ENCODE results near the gene METAP1. TPM values are rescaled to one million over a fixed set of nuclear protein-coding genes. Genes with fewer than 3 reads are reported as not detected.

METAP1 gene
- total and polyA plus RNA-seq, 8 donors, result 11.4 to 20.8 (median 16.5) TPM

GRCh38 chr4:99047710-99048109 is 52.2 kb downstream of the METAP1 start:
- ATAC-seq, result no peak
- FAIRE-seq, result no peak
- Histone ChIP-seq H3K27ac (no peak overlapping the region), H3K4me3 (no peak overlapping the region), H3K9me3 (no peaks in the 10 kb centered on the region), H3K4me1 (no peaks in the 10 kb centered on the region), H3K27me3 (no peaks in the 10 kb centered on the region), H3K36me3 (no peaks in the 10 kb centered on the region)
- intact Hi-C loops (cut with DNase I), result no loop called here
- DNase-seq, result no peak
- TF ChIP-seq, protein P1, sequence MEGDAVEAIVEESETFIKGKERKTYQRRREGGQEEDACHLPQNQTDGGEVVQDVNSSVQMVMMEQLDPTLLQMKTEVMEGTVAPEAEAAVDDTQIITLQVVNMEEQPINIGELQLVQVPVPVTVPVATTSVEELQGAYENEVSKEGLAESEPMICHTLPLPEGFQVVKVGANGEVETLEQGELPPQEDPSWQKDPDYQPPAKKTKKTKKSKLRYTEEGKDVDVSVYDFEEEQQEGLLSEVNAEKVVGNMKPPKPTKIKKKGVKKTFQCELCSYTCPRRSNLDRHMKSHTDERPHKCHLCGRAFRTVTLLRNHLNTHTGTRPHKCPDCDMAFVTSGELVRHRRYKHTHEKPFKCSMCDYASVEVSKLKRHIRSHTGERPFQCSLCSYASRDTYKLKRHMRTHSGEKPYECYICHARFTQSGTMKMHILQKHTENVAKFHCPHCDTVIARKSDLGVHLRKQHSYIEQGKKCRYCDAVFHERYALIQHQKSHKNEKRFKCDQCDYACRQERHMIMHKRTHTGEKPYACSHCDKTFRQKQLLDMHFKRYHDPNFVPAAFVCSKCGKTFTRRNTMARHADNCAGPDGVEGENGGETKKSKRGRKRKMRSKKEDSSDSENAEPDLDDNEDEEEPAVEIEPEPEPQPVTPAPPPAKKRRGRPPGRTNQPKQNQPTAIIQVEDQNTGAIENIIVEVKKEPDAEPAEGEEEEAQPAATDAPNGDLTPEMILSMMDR (IDR thresholded peaks at IDR 0.05), result no peak
- WGBS, 2 donors, result 89% methylated on average over 2 of the region's 2 CpGs

DNA sequence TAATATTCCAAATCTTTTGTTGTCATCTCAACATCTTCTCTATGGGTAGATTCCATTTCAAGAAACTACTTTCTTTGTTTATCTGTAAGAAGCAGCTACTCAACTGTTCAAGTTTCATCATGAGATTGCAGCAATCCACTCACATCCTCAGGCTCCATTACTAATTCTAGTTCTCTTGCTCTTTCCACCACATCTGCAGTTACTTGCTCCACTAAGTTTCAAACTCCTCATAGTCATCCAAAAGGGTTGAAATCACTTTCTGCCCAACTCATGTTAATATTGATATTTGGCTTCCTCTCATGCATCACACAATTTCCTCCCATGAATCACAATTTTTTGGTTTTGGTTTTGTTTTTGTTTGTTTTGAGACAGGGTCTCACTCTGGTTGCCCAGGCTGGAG is 57.4 kb downstream of the METAP1 start:
- ATAC-seq, result no peak
- intact Hi-C loops (cut with DNase I), result no loop called here
- no peak for DNase-seq
- Histone ChIP-seq H3K36me3 (no peaks in the 10 kb centered on the region), H3K4me3 (no peak overlapping the region), H3K9me3 (no peaks in the 10 kb centered on the region), H3K27ac (no peak overlapping the region), H3K4me1 (no peaks in the 10 kb centered on the region), H3K27me3 (no peaks in the 10 kb centered on the region)
- FAIRE-seq, result no peak
- TF ChIP-seq, protein P1 (IDR thresholded peaks at IDR 0.05), result no peak

DNA sequence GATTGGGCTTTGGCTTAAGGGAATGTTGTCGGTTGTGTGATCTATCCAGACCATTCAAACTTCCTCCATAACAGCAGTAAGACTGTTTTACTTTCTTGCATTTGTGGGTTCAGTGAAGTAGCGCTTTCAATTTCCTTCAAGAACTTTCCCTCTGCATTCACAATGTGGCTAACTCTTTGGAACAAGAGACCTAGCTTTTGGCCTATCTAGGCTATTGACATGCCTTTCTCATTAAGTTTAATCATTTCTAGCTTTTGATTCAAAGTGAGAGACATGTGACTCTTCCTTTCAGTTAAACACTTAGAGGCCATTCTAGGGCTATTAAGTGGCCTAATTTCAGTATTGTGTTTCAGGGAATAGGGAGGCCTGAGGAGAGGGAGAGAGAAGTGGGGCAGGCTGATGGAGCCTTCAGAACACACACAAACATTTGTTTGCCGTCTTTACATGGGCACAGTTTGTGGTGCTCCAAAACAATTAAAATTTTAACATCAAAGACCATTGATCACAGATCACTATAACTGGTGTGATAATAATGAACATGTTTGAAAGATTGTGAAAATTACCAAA is 59.0 kb downstream of the METAP1 start:
- no peak for ATAC-seq
- no peak for FAIRE-seq
- WGBS, 2 donors, result 83 to 94% methylated on average over 3 of the region's 3 CpGs
- H3K27ac ChIP-seq, result no peak overlapping the region
- intact Hi-C loops (cut with DNase I), result no loop called here
- H3K27me3 ChIP-seq, result no peaks in the 10 kb centered on the region
- no peak overlapping the region for H3K4me3 ChIP-seq
- no peak for DNase-seq
- H3K36me3 ChIP-seq, result no peaks in the 10 kb centered on the region
- no peaks in the 10 kb centered on the region for H3K4me1 ChIP-seq
- TF ChIP-seq, protein P1 (IDR thresholded peaks at IDR 0.05), result no peak
- no peaks in the 10 kb centered on the region for H3K9me3 ChIP-seq

DNA sequence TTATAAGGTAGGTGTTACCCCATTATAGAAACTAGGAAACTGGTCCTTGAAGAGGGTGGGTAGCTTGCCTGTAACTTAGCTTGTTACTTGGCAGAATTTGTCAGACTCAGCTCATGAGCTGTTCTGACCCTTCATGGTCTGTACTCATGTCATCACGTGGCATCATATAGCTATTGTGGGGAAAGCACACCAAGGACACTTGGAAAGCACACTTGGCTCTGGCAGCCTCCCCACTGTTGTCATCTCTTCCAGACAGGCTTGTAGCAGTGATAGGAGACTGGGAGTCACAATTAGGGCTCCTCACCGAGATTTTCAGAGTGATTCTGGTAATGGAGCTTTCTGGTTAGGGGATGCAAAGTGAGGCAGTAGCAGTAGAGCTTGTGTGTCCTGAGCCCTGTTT is 62.7 kb downstream of the METAP1 start:
- WGBS, 2 donors, result 78 to 90% methylated on average over 2 of the region's 2 CpGs
- H3K27ac ChIP-seq, result no peak overlapping the region
- no peaks in the 10 kb centered on the region for H3K4me1 ChIP-seq
- intact Hi-C loops (cut with DNase I), result no loop called here
- no peak overlapping the region for H3K4me3 ChIP-seq
- TF ChIP-seq, protein P1 (IDR thresholded peaks at IDR 0.05), result no peak
- DNase-seq, result no peak
- H3K9me3 ChIP-seq, result no peaks in the 10 kb centered on the region
- no peak for ATAC-seq
- FAIRE-seq, result no peak
- H3K36me3 ChIP-seq, result no peaks in the 10 kb centered on the region
- H3K27me3 ChIP-seq, result no peaks in the 10 kb centered on the region

DNA sequence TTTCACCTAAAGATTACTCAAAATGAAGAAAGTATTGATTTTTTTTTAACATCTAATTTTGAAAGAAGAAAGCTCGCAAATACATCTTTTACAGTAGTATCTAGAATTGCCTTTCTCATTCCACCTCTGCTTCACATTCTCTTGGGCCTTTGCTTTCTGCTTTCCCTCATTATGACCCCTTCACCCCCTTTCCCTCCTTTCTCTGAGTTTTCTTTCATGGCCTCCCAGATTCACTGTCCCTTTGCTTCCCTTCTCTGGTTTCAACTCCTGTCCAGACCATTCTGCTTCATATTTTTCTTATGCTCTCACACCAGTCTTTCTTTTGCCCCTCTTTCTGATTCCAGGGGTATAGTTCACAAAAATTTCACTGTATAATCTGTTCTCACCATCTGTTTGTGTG is 64.0 kb downstream of the METAP1 start:
- no peaks in the 10 kb centered on the region for H3K36me3 ChIP-seq
- H3K9me3 ChIP-seq, result no peaks in the 10 kb centered on the region
- H3K27ac ChIP-seq, result no peak overlapping the region
- H3K4me3 ChIP-seq, result no peak overlapping the region
- TF ChIP-seq, protein P1 (IDR thresholded peaks at IDR 0.05), result no peak
- intact Hi-C loops (cut with DNase I), result no loop called here
- FAIRE-seq (no peak), ATAC-seq (no peak), DNase-seq (no peak)
- no peaks in the 10 kb centered on the region for H3K27me3 ChIP-seq
- 97 to 100% methylated on average over 1 of the region's 1 CpG for WGBS, 2 donors
- no peaks in the 10 kb centered on the region for H3K4me1 ChIP-seq
